ENCODE data around the gene ENDOU. TPM values are rescaled to one million over a fixed set of nuclear protein-coding genes. Genes with fewer than 3 reads are reported as not detected.
A peak's percentile ranks its signal among the peaks of the same experiment; 100 is the strongest.
"Not testable (repeated sequence)": the region's sequence is repeated elsewhere in the genome, so short reads cannot be mapped to it uniquely, and the experiment has no call there.

ENDOU gene
- total RNA-seq, 1 donor, result 0.27 TPM

GRCh38 chr12:47700263-47700662, 25.0 kb downstream of the ENDOU start:
- no peak for DNase-seq (ENCODE audit: low read depth in 2 of 3, low spot score in 2 of 3)

GRCh38 chr12:47698631-47699030, 26.7 kb downstream of the ENDOU start:
- DNase-seq (ENCODE audit: low read depth in 2 of 3, low spot score in 2 of 3), result no peak

GRCh38 chr12:47698055-47698454, 27.2 kb downstream of the ENDOU start:
- no peak for DNase-seq (ENCODE audit: low read depth in 2 of 3, low spot score in 2 of 3)

GRCh38 chr12:47689215-47689614, 36.1 kb downstream of the ENDOU start:
- no peak for DNase-seq (ENCODE audit: low read depth in 2 of 3, low spot score in 2 of 3)

- DNase-seq (ENCODE audit: low read depth in 2 of 3, low spot score in 2 of 3), result no peak
These were observed 37.7 kb downstream of the ENDOU start for GRCh38 chr12:47687636-47688035.

- peak in 2 of 3 donors; percentile 34 to 62 for DNase-seq (ENCODE audit: low read depth in 2 of 3, low spot score in 2 of 3)
These were observed 38.5 kb downstream of the ENDOU start for GRCh38 chr12:47686645-47687240.

- DNase-seq (ENCODE audit: low read depth in 2 of 3, low spot score in 2 of 3), result no peak
These were observed 45.5 kb downstream of the ENDOU start for GRCh38 chr12:47679785-47680184.

- DNase-seq (ENCODE audit: low read depth in 2 of 3, low spot score in 2 of 3), result no peak
These were observed 53.2 kb downstream of the ENDOU start for GRCh38 chr12:47672068-47672467.

- not testable (repeated sequence) for DNase-seq (ENCODE audit: low read depth in 2 of 3, low spot score in 2 of 3)
These were observed 57.4 kb downstream of the ENDOU start for GRCh38 chr12:47667935-47668334.

Other genes starting within 250 kb of the ENDOU start
- gene RPAP3, start 19.5 kb downstream of the ENDOU start, total RNA-seq, result 3.5 TPM
- 15.6 TPM for gene RAPGEF3, start 33.4 kb upstream of the ENDOU start, total RNA-seq
- 35.8 TPM for gene SLC48A1, start 47.7 kb upstream of the ENDOU start, total RNA-seq
- 92.1 TPM for gene HDAC7, start 94.4 kb upstream of the ENDOU start, total RNA-seq
- gene VDR, start 179.5 kb upstream of the ENDOU start, total RNA-seq, result 1.1 TPM
- gene TMEM106C, start 238.1 kb upstream of the ENDOU start, total RNA-seq, result 40.7 TPM

Data from hematopoietic multipotent progenitor cell (in vitro differentiated cells).